GM12892 (cell line): ENCODE results near the gene NRG4.

Experiments used
- POLR2A ChIP-seq: IDR thresholded peaks from 2 replicates; pipeline ENCODE4 v1.6.1; 2011; ENCODE audit warnings: low read depth, low read length, control low read depth
- TAF1 ChIP-seq: IDR thresholded peaks from 2 replicates; pipeline ENCODE4 v1.6.1; 2011; ENCODE audit warnings: low read depth, mild to moderate bottlenecking, control low read depth, low read length, borderline replicate concordance

GRCh38 chr15:76011627-76012551 is at the start of gene NRG4:
- TF ChIP-seq POLR2A: no peak
- no peak for TF ChIP-seq TAF1
